GM12878 (cell line): ENCODE data around the gene KIF22. TPM values are rescaled to one million over a fixed set of nuclear protein-coding genes. Genes with fewer than 3 reads are reported as not detected.

Experiments used
- ATAC-seq: fragments of 200-7000 bp; cut with Tn5 transposase; 3 replicates; pipeline ENCODE4 v1.9.1; 2020; ENCODE audit warnings: mild to moderate bottlenecking, moderate library complexity
- BruUV-seq: library from RNA; stranded (reverse); fragments of 400-500 nt; replicated peaks from 2 replicates; lab custom pipeline; 2021; lab: Mats Ljungman, UMichigan
- CTCF ChIA-PET: fragments of 300-600 bp; sonication (Branson Sonifier 250); formaldehyde crosslinking; extraction: SDS; loops from one replicate; lab custom pipeline; 2021; ENCODE audit warnings: inconsistent platforms; lab: Yijun Ruan, JAX
- POLR2A ChIA-PET: fragments of 350-600 bp; formaldehyde crosslinking; extraction: SDS; loops from one replicate; lab custom pipeline; 2021; ENCODE audit warnings: inconsistent platforms; lab: Charles Lee
- RAD21 ChIA-PET: fragments of 300-600 bp; sonication (Branson Sonifier 250); formaldehyde crosslinking; loops from one replicate; lab custom pipeline; 2023; ENCODE audit warnings: antibody characterized with exemption; ENCODE audit not compliant: unreplicated experiment; lab: Charles Lee
- SMC1A ChIA-PET: fragments of 300-600 bp; sonication (Branson Sonifier 250); formaldehyde crosslinking; loops from one replicate; lab custom pipeline; 2023; ENCODE audit not compliant: unreplicated experiment, uncharacterized antibody; lab: Charles Lee
- DNase-seq: peaks from one replicate; pipeline ENCODE4 v3.0.0-alpha.2; 2011; ENCODE audit warnings: low read depth, low spot score
- FAIRE-seq: peaks from 3 replicates; lab custom pipeline; 2011; peaks lifted over from hg19 to GRCh38; lab: Jason Lieb, UNC
- H2AFZ ChIP-seq: 2 replicates; pipeline ENCODE4 v1.6.0; 2011; ENCODE audit warnings: low read depth, low read length, control low read depth; ENCODE audit not compliant: control insufficient read depth
- H3K27ac ChIP-seq: 2 replicates; pipeline ENCODE4 v1.5.1; 2011; ENCODE audit warnings: control low read depth; ENCODE audit not compliant: control insufficient read depth, insufficient read depth
- H3K27me3 ChIP-seq, 2 experiments: replicated peaks in 1 of 2; 2 replicates each; pipeline versions ENCODE4 v1.6.0 to v1.6.1; 2011; ENCODE audit warnings: low read length in 1 of 2; ENCODE audit not compliant: control insufficient read depth in 2 of 2, insufficient read depth in 2 of 2
- H3K36me3 ChIP-seq, 2 experiments: 2 replicates each; pipeline ENCODE4 v1.5.1; 2011; ENCODE audit warnings: low read length in 1 of 2; ENCODE audit not compliant: control insufficient read depth in 2 of 2, insufficient read depth in 2 of 2
- H3K4me1 ChIP-seq: 2 replicates; pipeline ENCODE4 v1.6.1; 2011; ENCODE audit warnings: mild to moderate bottlenecking, low read length, moderate library complexity, mixed read lengths; ENCODE audit not compliant: control insufficient read depth, insufficient read depth
- H3K4me2 ChIP-seq: 2 replicates; pipeline ENCODE4 v1.6.0; 2011; ENCODE audit warnings: control low read depth; ENCODE audit not compliant: control insufficient read depth, insufficient read depth
- H3K4me3 ChIP-seq: fragments of 200-600 bp; sonication (generic); 2 replicates; pipeline ENCODE4 v1.5.1; 2016
- H3K79me2 ChIP-seq: 2 replicates; pipeline ENCODE4 v1.6.0; 2011; ENCODE audit warnings: low read length; ENCODE audit not compliant: control insufficient read depth, insufficient read depth
- H3K9ac ChIP-seq: 2 replicates; pipeline ENCODE4 v1.8.0; 2011; ENCODE audit warnings: low read length, control low read depth, mixed read lengths; ENCODE audit not compliant: control insufficient read depth, insufficient read depth
- H3K9me3 ChIP-seq: replicated peaks from 3 replicates; pipeline ENCODE4 v1.5.1; 2011; ENCODE audit warnings: mild to moderate bottlenecking, low read length; ENCODE audit not compliant: control insufficient read depth, insufficient read depth
- H4K20me1 ChIP-seq: 2 replicates; pipeline ENCODE4 v1.6.0; 2011; ENCODE audit not compliant: control insufficient read depth, insufficient read depth
- ATF7 ChIP-seq: fragments of 450-650 bp; IDR thresholded peaks from 2 replicates; pipeline ENCODE4 v1.6.1; 2016; ENCODE audit warnings: low read depth, mild to moderate bottlenecking
- NFYA ChIP-seq: IDR thresholded peaks from 2 replicates; pipeline ENCODE4 v1.6.1; 2011; ENCODE audit warnings: low read depth, mild to moderate bottlenecking, low read length, improper control_type of control experiment, borderline replicate concordance
- PAX8 ChIP-seq: fragments of 450-650 bp; IDR thresholded peaks from 2 replicates; pipeline ENCODE4 v1.6.1; 2017; ENCODE audit warnings: mild to moderate bottlenecking, moderate library complexity
- PML ChIP-seq: IDR thresholded peaks from 2 replicates; pipeline ENCODE4 v1.6.1; 2012; ENCODE audit warnings: low read length, inconsistent platforms
- ZBED1 ChIP-seq: IDR thresholded peaks from 2 replicates; pipeline ENCODE4 v1.6.1; 2016; ENCODE audit warnings: borderline replicate concordance
- WGBS: methylation state at CpG from one replicate; pipeline ENCODE4 v1.1.6; 2016; ENCODE audit warnings: low lambda C conversion rate; ENCODE audit not compliant: insufficient replicate concordance, insufficient coverage; ENCODE audit errors: missing lambda C conversion rate; 5-methylcytosine and 5-hydroxymethylcytosine counted together
- in situ Hi-C: fragments of 300-500 bp; cut with MboI; formaldehyde crosslinking; loops from 9 replicates; pipeline ENCODE4 v1.14.3; 2018; ENCODE audit warnings: mixed read lengths
- intact Hi-C: fragments of 100-400 bp; cut with micrococcal nuclease; formaldehyde crosslinking; loops from one replicate; pipeline ENCODE4 v1.14.2; 2022; ENCODE audit not compliant: unreplicated experiment
- polyA plus RNA-seq, 11 experiments: library from polyadenylated mRNA; depleted of rRNA in 4 of 11; unstranded in 6 of 11; stranded (reverse) in 5 of 11; fragments of >200 nt; fragmentation: Nextera tagmentation in 4 of 11; fragmentation: Illumina TruSeq in 1 of 11; extraction: Ambion mirVana in 4 of 11; extraction: Trizol in 1 of 11; gene quantifications; 1 replicate in 1 of 11; 2 replicates in 10 of 11; pipeline versions ENCODE4 v1.2.1 to v1.2.3, GENCODE V29; 2011 to 2016; ENCODE audit warnings: inconsistent platforms in 2 of 11, missing spikeins in 2 of 11, low read depth in 1 of 11
- total RNA-seq, 4 experiments: library from RNA; depleted of rRNA in 3 of 4; stranded (reverse); fragments of >200 nt in 3 of 4; fragmentation: Illumina TruSeq in 1 of 4; extraction: Trizol in 1 of 4; gene quantifications; 2 replicates each; pipeline versions ENCODE4 v1.2.1 to v1.2.3, GENCODE V29; 2013 to 2021
- TF ChIP-seq, protein P1 (sequence below): fragments of 450-650 bp; IDR thresholded peaks from 2 replicates; pipeline ENCODE4 v1.6.1; 2017; ENCODE audit warnings: mild to moderate bottlenecking, moderate library complexity

KIF22 gene
- total and polyA plus RNA-seq, 10 of the 15 experiments (the other 5 are each of a cell fraction or from before 2014, with no cell fraction given) = 7.6 to 158 (median 132) TPM

DNA sequence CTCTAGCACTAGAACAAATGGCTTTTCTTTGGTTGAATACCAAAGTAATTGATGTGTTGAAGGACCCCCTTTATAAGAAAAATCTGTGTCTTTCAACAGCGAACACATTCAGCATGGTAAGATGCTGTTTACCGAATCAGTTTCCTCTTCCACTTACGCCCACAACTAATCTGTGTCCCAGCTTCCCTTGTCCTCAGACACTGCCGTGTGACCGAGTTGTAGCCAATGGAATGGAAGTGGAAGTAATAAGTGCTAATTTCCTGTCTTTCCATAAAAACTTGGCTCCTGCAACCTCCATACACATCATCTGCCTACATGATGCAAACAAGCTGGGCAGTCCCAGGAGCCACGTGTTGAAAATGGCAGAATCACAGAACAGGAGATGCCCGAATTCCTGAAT is 62.1 kb downstream of the KIF22 start:
- Histone ChIP-seq H4K20me1 (no peaks in the 10 kb centered on the region), H3K9ac (no peak overlapping the region), H3K4me3 (no peak overlapping the region), H3K4me2 (no peak overlapping the region), H3K79me2 (no peaks in the 10 kb centered on the region), H3K27ac (no peak overlapping the region), H3K36me3 (no peaks in the 10 kb centered on the region), H3K4me1 (no peaks in the 10 kb centered on the region), H3K27me3 (no peaks in the 10 kb centered on the region), H3K9me3 (no peaks in the 10 kb centered on the region), H2AFZ (no peak overlapping the region)
- ChIA-PET RAD21 (interaction anchor here (0.6 kb wide), 1 partner anchor 159 kb away, joined by 4 read pairs; no protein-coding TSS in a partner anchor), SMC1A (no interaction called here), CTCF (interaction anchor here (0.6 to 3.8 kb wide), 3 partner anchors 36 to 182 kb away, joined by 3 to 9 read pairs (median 3); no protein-coding TSS in a partner anchor), POLR2A (no interaction called here)
- FAIRE-seq (no peak), DNase-seq (no peak), ATAC-seq (no peak)
- intact Hi-C loops (no loop called here), in situ Hi-C loops (no loop called here)
- TF ChIP-seq ZBED1 (no peak), PML (no peak), PAX8 (no peak), ATF7 (no peak), NFYA (no peak)
- TF ChIP-seq, protein P1, sequence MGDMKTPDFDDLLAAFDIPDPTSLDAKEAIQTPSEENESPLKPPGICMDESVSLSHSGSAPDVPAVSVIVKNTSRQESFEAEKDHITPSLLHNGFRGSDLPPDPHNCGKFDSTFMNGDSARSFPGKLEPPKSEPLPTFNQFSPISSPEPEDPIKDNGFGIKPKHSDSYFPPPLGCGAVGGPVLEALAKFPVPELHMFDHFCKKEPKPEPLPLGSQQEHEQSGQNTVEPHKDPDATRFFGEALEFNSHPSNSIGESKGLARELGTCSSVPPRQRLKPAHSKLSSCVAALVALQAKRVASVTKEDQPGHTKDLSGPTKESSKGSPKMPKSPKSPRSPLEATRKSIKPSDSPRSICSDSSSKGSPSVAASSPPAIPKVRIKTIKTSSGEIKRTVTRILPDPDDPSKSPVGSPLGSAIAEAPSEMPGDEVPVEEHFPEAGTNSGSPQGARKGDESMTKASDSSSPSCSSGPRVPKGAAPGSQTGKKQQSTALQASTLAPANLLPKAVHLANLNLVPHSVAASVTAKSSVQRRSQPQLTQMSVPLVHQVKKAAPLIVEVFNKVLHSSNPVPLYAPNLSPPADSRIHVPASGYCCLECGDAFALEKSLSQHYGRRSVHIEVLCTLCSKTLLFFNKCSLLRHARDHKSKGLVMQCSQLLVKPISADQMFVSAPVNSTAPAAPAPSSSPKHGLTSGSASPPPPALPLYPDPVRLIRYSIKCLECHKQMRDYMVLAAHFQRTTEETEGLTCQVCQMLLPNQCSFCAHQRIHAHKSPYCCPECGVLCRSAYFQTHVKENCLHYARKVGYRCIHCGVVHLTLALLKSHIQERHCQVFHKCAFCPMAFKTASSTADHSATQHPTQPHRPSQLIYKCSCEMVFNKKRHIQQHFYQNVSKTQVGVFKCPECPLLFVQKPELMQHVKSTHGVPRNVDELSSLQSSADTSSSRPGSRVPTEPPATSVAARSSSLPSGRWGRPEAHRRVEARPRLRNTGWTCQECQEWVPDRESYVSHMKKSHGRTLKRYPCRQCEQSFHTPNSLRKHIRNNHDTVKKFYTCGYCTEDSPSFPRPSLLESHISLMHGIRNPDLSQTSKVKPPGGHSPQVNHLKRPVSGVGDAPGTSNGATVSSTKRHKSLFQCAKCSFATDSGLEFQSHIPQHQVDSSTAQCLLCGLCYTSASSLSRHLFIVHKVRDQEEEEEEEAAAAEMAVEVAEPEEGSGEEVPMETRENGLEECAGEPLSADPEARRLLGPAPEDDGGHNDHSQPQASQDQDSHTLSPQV = no peak
- BruUV-seq = no TSS peak
- 73% methylated on average over 7 of the region's 7 CpGs for WGBS
